Muscle of arm (tissue), 12 donors: ENCODE measurements around the gene GDF7. TPM values are rescaled to one million over a fixed set of nuclear protein-coding genes. Genes with fewer than 3 reads are reported as not detected.
"Not testable (repeated sequence)": the region's sequence is repeated elsewhere in the genome, so short reads cannot be mapped to it uniquely, and the experiment has no call there.

ENCODE experiments used
- DNase-seq: peaks from one replicate; pipeline ENCODE4 v3.0.0-alpha.2; 2013
- polyA plus RNA-seq, 12 donors: library from polyadenylated mRNA; unstranded; fragments of 120-200 nt; gene quantifications; one replicate each; pipeline ENCODE4 v1.2.1, GENCODE V29; 2013; ENCODE audit not compliant: insufficient read length in 12 of 12

GDF7 gene
- polyA plus RNA-seq, 12 donors, result 0.27 to 0.92 (median 0.60) TPM; not detected in 2

DNA sequence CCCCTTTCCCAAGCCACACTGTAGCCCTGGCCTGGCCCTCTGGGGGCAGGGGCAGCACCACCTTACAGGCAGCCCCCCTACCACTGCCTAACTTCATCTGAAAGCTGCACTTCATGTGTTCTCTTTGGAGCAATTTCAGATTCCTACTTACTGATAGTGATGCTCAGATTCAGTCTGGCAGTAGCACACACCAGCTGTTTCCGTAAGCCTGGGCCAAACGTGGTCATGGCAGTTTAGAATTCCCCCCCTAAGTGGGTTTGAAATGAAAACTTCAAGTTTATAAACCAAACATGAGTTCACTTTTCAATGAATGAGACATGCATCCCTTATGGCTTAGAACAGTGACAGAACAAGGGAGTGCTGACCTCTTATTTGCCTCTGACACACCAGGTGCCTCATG lies 29.4 kb downstream of the GDF7 start:
- no peak for DNase-seq

DNA sequence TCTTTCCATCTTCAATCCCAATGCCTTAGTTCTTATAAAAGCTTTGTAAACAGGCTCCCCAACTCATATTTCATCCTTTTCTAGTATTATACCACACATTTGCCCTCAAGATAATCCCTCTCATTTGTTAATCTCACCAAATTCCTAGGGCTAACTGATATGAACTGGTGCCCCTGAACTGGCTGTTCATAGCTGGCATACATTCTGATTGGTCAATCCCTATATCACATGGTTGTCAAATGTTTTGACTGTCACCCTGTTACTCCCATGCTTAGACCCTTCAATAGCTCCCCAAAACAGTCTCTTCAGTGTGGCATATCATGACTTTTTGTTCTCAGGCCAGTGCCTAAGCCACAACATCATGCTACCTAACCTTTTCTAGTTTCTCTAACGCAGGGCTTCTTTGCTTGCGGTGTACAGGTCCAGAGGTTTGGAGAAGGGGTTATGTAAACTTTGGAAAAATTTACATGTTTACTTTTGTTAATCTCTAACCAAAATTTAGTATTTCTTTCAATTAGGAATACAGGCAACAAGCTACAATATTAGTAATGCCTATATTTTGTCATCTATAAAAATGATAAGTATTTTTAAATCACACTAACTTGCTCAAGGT lies 30.5 kb downstream of the GDF7 start:
- no peak for DNase-seq

DNA sequence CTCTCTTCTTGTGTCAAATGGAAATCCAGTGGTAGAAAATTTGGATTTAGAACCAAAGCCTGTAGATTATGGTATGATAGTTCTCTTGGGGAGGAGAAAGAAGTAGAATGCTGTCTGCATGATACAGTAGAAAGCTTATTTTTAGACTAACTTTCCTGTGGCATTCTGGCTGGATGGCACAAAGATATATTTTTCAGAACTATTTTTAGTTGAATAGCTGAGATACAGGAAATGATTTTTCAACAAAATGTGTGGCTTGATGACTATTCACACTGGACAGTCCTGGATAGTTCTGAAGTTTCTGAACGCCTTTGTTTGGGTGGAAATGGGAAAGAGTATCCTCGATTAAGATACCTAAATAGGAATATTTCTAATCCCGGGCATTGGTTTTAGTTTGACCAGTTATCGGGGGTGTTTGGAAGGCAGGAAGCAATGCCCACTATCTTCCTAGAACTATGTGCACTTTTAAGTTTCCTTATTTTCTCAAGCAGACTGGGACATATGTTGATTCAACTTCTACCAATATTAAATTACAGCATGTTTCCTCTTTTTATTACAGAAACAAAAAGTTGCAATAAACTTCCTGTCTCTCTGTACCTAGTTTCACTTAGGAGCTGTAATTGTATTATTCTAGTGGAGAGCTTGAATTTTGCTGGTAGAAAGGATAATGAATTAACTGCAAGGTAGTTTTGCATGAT lies 32.1 kb downstream of the GDF7 start:
- DNase-seq, result no peak

DNA sequence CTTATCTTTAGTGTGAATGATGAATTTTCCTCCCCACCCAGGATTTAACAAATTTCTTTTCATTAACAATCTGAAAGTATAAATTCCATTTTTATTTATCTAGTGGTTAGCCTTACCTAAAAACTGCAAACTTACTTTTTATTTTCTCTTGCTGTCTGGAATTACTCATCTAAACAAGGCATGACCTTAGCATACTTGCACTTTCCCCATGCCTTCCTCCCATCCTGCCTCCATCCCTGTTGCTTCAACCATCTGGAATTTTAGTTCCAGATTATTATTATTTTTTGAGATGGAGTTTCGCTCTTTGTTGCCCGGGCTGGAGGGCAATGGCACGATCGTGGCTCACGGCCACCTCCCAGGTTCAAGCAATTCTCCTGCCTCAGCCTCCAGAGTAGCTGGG lies 35.6 kb downstream of the GDF7 start:
- DNase-seq, result no peak

DNA sequence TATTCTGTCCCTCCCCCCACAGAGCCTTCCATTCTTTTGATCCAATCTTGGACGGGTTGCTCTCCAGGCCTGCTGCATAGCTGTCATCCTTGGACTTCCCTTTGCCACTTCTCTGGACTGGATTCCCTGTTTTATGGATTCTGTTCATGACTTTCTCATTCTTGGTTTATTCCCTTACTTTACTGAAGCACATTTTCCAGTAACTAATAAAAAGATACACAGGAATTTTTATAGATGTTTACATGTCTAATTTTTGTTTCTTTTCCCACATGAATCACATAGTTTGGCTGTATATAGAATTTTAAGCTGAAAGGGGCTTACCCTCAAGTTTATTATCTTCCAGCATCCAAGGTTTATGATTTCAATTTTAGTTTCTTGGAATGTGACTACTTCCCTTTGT lies 37.9 kb downstream of the GDF7 start:
- no peak for DNase-seq

DNA sequence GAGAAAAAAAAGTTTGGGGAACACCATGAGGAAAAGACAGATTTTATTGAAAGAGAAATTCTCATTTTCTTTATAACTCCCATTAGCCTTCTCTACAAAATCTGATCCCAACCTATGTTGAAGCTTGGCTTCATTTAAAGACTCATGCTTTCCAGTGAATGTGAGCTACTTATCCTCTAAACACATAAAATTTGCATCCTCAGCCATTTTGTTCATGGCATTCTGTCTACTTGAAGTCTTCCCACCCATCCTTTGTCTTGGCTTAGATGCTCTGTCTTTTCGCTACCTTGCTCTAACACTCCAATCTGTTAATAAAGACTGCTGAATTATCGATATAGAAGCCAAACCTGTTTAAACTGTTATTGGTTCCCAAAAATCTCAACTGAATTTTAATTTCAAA lies 39.3 kb downstream of the GDF7 start:
- DNase-seq, result no peak

DNA sequence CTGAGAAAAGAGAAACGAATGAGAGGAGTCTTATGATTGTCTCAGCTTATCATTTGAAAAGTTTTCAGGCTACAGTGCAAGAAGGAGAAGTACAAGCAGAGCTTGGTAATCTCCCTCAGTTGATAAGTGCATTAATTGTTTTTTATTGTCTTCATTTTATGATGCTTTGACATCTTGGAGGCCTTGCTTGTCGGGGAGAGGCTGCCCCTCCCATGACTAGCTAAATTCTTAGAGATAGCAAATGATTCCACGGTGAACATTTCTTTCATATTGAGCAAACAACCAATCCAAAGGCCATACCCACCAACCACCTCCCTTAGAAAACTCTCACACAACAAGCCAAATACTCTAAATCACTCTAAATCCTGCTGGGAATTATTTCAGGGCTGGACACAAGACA lies 39.8 kb downstream of the GDF7 start:
- DNase-seq, result no peak

DNA sequence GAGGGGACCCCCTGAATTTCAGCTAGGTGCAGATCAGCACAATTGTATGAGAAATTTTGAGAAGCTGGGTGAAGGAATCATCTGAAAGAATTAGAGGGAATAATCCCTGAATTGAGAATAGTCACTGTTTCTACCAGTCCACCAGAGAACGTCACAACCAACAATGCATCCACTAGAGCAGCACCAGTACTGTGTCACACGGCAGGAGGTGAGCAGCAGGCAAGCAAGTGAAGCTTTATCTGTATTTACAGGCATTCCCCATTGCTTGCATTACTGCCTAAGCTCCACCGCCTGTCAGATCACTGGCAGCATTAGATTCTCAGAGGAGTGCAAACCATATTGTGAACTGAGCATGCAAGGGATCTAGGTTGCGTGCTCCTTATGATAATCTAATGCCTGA lies 40.7 kb downstream of the GDF7 start:
- no peak for DNase-seq

DNA sequence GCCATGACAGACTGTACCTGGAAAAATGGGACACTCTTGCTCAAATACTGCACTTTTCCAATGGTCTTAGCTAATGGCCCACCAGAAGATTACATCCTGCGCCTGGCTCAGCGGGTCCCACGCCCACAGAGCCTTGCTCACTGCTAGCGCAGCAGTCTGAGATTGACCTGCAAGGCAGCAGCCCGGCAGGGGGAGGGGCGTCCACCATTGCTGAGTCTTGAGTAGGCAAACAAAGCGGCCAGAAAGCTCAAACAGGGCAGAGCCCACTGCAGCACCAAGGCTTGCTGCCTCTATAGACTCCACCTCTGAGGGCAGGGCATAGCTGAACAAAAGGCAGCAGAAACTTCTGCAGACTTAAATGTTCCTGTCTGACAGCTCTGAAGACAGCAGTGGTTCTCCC lies 44.7 kb downstream of the GDF7 start:
- not testable (repeated sequence) for DNase-seq

DNA sequence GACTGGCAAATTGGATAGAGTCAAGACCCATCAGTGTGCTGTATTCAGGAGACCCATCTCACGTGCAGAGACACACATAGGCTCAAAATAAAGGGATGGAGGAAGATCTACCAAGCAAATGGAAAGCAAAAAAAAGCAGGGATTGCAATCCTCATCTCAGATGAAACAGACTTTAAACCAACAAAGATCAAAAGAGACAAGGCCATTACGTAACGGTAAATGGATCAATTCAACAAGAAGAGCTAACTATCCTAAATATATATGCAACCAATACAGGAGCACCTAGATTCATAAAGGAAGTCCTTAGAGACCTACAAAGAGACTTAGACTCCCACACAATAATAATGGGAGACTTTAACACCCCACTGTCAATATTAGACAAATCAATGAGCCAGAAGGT lies 46.6 kb downstream of the GDF7 start:
- DNase-seq, result not testable (repeated sequence)

DNA sequence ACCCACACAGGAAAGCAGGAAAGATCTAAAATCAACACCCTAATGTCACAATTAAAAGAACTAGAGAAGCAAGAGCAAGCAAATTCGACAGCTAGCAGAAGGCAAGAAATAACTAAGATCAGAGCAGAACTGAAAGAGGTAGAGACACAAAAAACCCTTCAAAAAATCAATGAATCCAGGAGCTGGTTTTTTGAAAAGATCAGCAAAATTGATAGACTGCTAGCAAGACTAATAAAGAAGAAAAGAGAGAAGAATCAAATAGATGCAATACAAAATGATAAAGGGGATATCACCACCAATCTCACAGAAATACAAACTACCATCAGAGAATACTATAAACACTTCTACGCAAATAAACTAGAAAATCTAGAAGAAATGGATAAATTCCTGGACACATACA lies 47.5 kb downstream of the GDF7 start:
- not testable (repeated sequence) for DNase-seq

DNA sequence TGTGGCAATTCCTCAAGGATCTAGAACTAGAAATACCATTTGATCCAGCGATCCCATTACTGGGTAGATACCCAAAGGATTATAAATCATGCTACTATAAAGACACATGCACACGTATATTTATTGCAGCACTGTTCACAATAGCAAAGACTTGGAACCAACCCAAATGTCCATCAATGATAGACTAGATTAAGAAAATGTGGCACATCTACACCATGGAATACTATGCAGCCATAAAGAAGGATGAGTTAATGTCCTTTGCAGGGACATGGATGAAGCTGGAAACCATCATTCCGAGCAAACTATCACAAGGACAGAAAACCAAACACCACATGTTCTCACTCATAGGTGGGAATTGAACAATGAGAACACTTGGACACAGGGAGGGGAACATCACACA lies 49.2 kb downstream of the GDF7 start:
- DNase-seq, result not testable (repeated sequence)

DNA sequence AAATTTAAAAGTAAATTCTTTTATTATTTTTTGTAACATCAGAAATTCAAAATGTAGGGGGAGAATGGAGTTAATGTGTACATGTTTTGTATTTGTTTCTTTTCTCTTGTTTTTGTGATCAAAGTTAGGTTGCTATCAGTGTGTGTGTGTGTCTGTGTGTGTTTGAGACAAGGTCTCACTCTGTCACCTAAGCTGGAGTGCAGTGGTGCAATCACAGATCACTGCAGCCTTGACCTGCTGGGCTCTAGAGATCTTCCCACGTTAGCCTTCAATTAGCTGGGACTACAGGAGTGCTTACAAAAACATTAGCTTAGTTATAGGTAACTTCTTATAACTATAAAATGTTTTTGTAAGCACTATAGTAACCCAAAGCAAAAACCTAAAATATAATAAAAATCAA lies 50.7 kb downstream of the GDF7 start:
- no peak for DNase-seq

DNA sequence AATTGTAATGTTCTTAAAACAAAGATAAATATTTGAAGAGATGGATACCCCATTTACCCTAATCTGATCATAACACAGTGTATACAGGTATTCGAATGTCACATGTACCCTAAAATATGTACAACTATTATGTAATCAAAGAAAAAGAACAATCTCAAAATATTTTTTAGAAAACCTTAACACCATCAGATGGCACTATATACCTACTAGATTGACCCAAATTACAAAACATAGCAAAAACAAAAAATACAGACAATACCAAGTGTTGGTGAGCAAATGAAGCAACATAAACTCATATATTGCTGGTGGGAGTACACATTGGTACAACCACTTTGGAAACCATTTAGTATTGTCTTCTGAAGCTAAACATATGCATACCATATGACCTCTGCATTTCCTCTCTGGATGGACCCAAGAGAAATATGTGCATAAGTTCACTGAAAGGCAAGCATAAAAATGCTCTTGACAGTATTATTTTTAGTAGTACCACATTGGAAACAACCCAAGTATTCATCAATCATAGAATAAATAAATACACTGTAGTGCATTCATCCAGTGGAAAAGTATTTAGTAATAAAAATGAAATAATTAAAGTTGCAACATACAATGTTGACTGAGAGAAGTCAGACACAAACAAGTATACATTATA lies 55.8 kb downstream of the GDF7 start:
- no peak for DNase-seq

DNA sequence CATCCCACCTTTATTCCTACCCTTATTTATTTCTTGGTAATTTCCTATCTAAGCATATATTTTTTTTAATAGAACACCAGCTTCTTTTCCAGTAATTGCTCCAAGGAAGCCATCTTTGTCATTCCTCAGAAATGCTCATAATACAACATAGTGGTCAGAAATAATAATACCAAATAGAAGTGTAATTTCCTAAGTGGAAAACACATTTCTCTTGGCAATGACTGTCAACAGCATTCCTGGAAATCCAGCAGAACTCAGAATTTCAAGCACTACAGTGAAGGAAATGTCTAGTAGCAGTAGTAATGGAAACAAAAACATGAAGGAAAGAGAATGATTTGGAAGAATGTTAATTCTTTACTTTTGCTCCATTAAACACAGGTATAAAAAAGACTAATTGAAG lies 56.6 kb downstream of the GDF7 start:
- no peak for DNase-seq

DNA sequence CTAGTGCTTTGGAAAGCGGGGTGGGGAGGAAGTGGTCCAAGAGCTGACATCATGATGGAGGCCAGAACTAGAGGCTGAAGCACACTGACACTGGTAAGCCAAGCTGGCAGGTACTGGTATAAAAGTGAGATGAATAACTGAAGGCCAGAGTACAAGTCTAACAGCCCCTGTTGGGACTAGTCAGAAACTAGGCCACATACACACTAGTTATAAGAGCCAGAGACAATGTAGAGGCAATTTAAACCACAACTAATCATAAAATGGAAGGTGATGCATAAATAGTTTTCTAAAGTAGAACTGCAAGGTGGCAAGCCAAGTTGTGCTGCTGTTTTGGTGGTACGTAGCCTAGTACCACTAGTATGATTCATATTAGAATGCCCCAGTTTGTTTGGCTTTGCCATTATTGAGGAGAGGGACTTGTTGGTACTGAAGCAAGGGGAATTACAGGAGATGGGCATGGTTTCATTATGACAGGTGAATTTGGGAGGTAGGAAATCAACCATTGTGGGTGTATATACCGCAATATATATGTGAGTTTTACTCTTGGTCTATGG lies 57.6 kb downstream of the GDF7 start:
- DNase-seq, result no peak

DNA sequence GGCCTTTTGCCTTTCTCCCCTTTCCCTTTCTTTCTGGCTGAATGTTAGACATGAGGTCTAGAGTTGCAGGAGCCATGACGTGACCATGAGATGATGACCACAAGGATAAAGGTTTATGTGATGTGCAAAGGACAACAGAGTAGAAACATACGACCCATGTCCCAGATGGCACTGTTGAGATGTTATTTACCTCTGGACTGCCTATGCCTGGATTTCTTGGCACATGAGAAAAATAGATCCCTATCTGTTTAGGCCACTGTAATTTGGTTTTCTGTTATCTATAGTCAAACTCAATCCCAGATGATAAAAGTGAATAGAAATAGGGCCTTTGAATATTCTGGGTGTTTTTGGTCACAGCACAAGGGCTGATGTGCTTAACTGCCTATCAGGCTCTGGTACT lies 58.8 kb downstream of the GDF7 start:
- DNase-seq, result no peak

DNA sequence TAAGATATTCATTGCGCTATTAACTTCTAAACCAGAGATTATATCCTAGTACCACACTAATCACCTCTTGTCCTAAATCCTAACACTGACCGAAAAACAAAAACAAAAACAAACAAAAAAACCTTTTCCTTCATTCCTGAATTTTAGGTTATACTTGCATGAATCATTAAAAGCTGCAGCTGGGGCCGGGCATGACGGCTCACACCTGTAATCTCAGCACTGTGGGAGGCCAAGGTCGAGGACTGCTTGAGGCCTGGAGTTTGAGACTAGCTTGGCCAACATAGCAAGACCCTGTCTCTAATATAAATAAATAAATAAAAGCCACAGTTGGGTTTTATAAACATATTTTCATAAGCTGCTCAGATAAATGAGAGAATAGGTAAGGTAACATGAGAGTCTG lies 60.0 kb downstream of the GDF7 start:
- DNase-seq, result no peak

DNA sequence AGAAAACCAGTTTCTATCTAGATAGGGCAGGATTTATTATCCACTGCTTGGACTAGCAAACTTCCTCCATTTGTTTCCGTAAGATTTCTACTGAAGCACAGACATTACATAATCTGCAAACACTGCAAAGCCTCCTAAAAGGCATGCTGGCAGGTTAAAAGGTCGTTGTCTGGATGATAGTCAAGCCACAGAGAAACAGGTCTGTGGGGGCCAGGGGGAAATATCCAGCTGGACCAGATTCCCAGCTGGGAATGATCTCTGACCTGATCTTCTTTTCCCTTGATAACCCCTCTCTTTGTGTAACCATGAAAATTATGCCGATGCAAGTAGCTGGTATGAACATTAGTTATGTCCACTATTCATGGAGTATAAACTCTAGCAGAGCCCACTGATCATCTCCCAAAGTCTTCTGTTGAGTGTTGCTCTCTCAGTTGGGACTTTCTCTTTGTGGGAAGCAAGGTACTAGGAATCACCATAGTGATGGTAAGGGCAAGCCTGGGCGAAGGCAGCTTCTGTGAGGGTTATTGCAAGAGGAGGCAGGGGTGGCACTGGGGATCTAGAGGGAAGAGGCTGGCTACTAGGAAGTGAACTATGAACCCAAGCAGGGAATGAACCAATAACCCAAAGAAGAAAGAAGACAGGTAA lies 61.3 kb downstream of the GDF7 start:
- DNase-seq, result no peak
